Epithelial cell of prostate (primary cell): ENCODE data around the gene TMOD1.

ENCODE experiments used
- DNase-seq: peaks from one replicate; pipeline ENCODE4 v3.0.0-alpha.2; 2011; ENCODE audit warnings: low read depth, low spot score
- H3K27ac ChIP-seq: fragments of 450-650 bp; 2 replicates; pipeline ENCODE4 v1.5.1; 2017; ENCODE audit warnings: mild to moderate bottlenecking

TMOD1 gene

GRCh38 chr9:97543561-97543960 is 42.1 kb downstream of the TMOD1 start:
- no peak overlapping the region for H3K27ac ChIP-seq
- peak; percentile 31 for DNase-seq

GRCh38 chr9:97545486-97545885 is 44.0 kb downstream of the TMOD1 start:
- H3K27ac ChIP-seq = no peak overlapping the region
- no peak for DNase-seq

- DNase-seq = no peak
- no peak overlapping the region for H3K27ac ChIP-seq
Measured at GRCh38 chr9:97547098-97547829, 45.8 kb downstream of the TMOD1 start.

GRCh38 chr9:97548379-97548778 is 46.9 kb downstream of the TMOD1 start:
- DNase-seq = no peak

GRCh38 chr9:97548819-97549540 is 47.5 kb downstream of the TMOD1 start:
- DNase-seq = no peak
- no peak overlapping the region for H3K27ac ChIP-seq

More at GRCh38 chr9:97548379-97548778, 46.9 kb downstream of the TMOD1 start:
- no peak overlapping the region for H3K27ac ChIP-seq

GRCh38 chr9:97550386-97550785 is 48.9 kb downstream of the TMOD1 start:
- H3K27ac ChIP-seq = no peak overlapping the region
- DNase-seq = no peak

- no peak overlapping the region for H3K27ac ChIP-seq
- DNase-seq = no peak
Measured at GRCh38 chr9:97551308-97551707, 49.8 kb downstream of the TMOD1 start.

- DNase-seq = no peak
- no peak overlapping the region for H3K27ac ChIP-seq
Measured at GRCh38 chr9:97553141-97553540, 51.7 kb downstream of the TMOD1 start.

- no peak for DNase-seq
Measured at GRCh38 chr9:97553841-97554240, 52.4 kb downstream of the TMOD1 start.

GRCh38 chr9:97554566-97555075 is 53.2 kb downstream of the TMOD1 start:
- DNase-seq = no peak
- no peak overlapping the region for H3K27ac ChIP-seq

More at GRCh38 chr9:97553841-97554240, 52.4 kb downstream of the TMOD1 start:
- H3K27ac ChIP-seq = no peak overlapping the region

GRCh38 chr9:97555164-97555563 is 53.7 kb downstream of the TMOD1 start:
- H3K27ac ChIP-seq = no peak overlapping the region
- no peak for DNase-seq

- DNase-seq = no peak
- H3K27ac ChIP-seq = no peak overlapping the region
Measured at GRCh38 chr9:97556036-97556720, 54.7 kb downstream of the TMOD1 start.

GRCh38 chr9:97556721-97557605 is 55.5 kb downstream of the TMOD1 start:
- DNase-seq = no peak

GRCh38 chr9:97557606-97558095 is 56.2 kb downstream of the TMOD1 start:
- no peak overlapping the region for H3K27ac ChIP-seq
- DNase-seq = no peak

More at GRCh38 chr9:97556721-97557605, 55.5 kb downstream of the TMOD1 start:
- H3K27ac ChIP-seq = no peak overlapping the region

GRCh38 chr9:97558701-97559101 is 57.2 kb downstream of the TMOD1 start:
- H3K27ac ChIP-seq = no peak overlapping the region
- no peak for DNase-seq

GRCh38 chr9:97559111-97559514 is 57.6 kb downstream of the TMOD1 start:
- no peak for DNase-seq
- H3K27ac ChIP-seq = no peak overlapping the region

- H3K27ac ChIP-seq = no peak overlapping the region
- DNase-seq = no peak
Measured at GRCh38 chr9:97560154-97560553, 58.7 kb downstream of the TMOD1 start.

GRCh38 chr9:97560851-97561250 is 59.4 kb downstream of the TMOD1 start:
- DNase-seq = no peak

GRCh38 chr9:97561501-97561900 is 60.0 kb downstream of the TMOD1 start:
- no peak overlapping the region for H3K27ac ChIP-seq
- no peak for DNase-seq

More at GRCh38 chr9:97560851-97561250, 59.4 kb downstream of the TMOD1 start:
- no peak overlapping the region for H3K27ac ChIP-seq

GRCh38 chr9:97562542-97562941 is 61.1 kb downstream of the TMOD1 start:
- H3K27ac ChIP-seq = no peak overlapping the region
- DNase-seq = no peak
